ENCODE data around the gene NRAP. TPM values are rescaled to one million over a fixed set of nuclear protein-coding genes. Genes with fewer than 3 reads are reported as not detected.

Gene NRAP
- total and polyA plus RNA-seq, 2 of the 8 experiments (the other 6 are each of a cell fraction or from before 2014, with no cell fraction given): not detected

GRCh38 chr10:113689057-113689456, 25.2 kb upstream of the NRAP start:
- Histone ChIP-seq H2BK15ac (ENCODE audit: low read length) (no peak overlapping the region), H3K9ac (replicated peaks in 1 of 4; ENCODE audit: extremely low read depth in 1 of 4, low read depth in 3 of 4, low read length in 3 of 4) (no peak overlapping the region), H3K23me2 (ENCODE audit: low read depth, low read length) (no peaks in the 10 kb centered on the region), H2BK20ac (ENCODE audit: low read length) (no peak overlapping the region), H3K4ac (replicated peaks; ENCODE audit: insufficient read length, low read depth, low read length) (no peak overlapping the region), H2BK12ac (ENCODE audit: low read depth, low read length) (no peak overlapping the region), H3K36me3 (ENCODE audit: control insufficient read depth in 2 of 4, insufficient read depth in 4 of 4, low read length in 3 of 4) (peaks cover 0 to 6% (median 0%) of the 10 kb centered on the region in 4 experiments; a peak in 1 of 8 replicates), H3K14ac (ENCODE audit: insufficient read length) (no peak overlapping the region), H3K79me2 (ENCODE audit: control insufficient read depth in 1 of 2, insufficient read depth in 2 of 2, low read length in 2 of 2) (peaks cover 0 to 5% of the 10 kb centered on the region in 2 experiments; a peak in 1 of 4 replicates), H4K5ac (ENCODE audit: insufficient read length, low read depth, low read length) (no peak overlapping the region), H2AK5ac (ENCODE audit: low read depth, low read length) (no peak overlapping the region), H3K79me1 (ENCODE audit: low read depth, low read length) (no peaks in the 10 kb centered on the region), H3K27me3 (replicated peaks in 1 of 4; ENCODE audit: control insufficient read depth in 3 of 4, extremely low read depth in 1 of 4, insufficient read depth in 3 of 4, low read length in 3 of 4) (no peaks in the 10 kb centered on the region), H2BK5ac (ENCODE audit: low read depth, low read length) (no peak overlapping the region), H3K9me3 (ENCODE audit: insufficient read depth in 2 of 2, low read depth in 1 of 2, low read length in 1 of 2) (peaks cover 3 to 6% of the 10 kb centered on the region in 2 experiments; a peak in 3 of 4 replicates), H3K4me1 (replicated peaks in 1 of 4; ENCODE audit: control insufficient read depth in 3 of 4, insufficient read depth in 4 of 4, low read length in 3 of 4) (peaks cover 0 to 4% (median 0%) of the 10 kb centered on the region in 4 experiments; a peak in 1 of 7 replicates), H3K18ac (ENCODE audit: extremely low read depth, low read length) (no peak overlapping the region), H2AFZ (ENCODE audit: low read length) (no peak overlapping the region), H3K23ac (ENCODE audit: insufficient read length) (no peak overlapping the region), H3K4me2 (ENCODE audit: insufficient read depth in 1 of 2, low read depth in 2 of 2, low read length in 2 of 2) (no peak overlapping the region), H3K56ac (replicated peaks; ENCODE audit: insufficient read length, low read depth, low read length) (no peak overlapping the region), H3K27ac (ENCODE audit: low read depth, low read length) (no peak overlapping the region), H4K20me1 (replicated peaks in 1 of 2; ENCODE audit: control insufficient read depth in 1 of 2, insufficient read depth in 2 of 2, low read length in 2 of 2) (no peaks in the 10 kb centered on the region), H4K91ac (replicated peaks; ENCODE audit: insufficient read length, low read length) (no peak overlapping the region), H3K4me3 (ENCODE audit: extremely low read depth in 1 of 4, insufficient read depth in 2 of 4, low read depth in 3 of 4, low read length in 4 of 4) (no peak overlapping the region), H4K8ac (ENCODE audit: extremely low read depth, insufficient read depth, low read length) (no peak overlapping the region), H2BK120ac (replicated peaks; ENCODE audit: low read depth, low read length) (no peak overlapping the region)
- ChIA-PET POLR2A (ENCODE audit: partially characterized antibody) (no interaction called here), CTCF (ENCODE audit: partially characterized antibody) (no interaction called here)
- FAIRE-seq (no peak), DNase-seq (ENCODE audit: low read depth in 1 of 2, low spot score in 2 of 2) (no peak)
- TF ChIP-seq SIN3A (conservative IDR thresholded peaks at IDR 0.05 in 1 of 2, IDR thresholded peaks at IDR 0.05 in 1 of 2; ENCODE audit: low read depth in 1 of 2, low read length in 2 of 2) (no peak), RAD21 (IDR thresholded peaks at IDR 0.05 in 1 of 2, conservative IDR thresholded peaks at IDR 0.05 in 1 of 2; ENCODE audit: low read depth in 2 of 2, low read length in 2 of 2) (no peak), SP2 (IDR thresholded peaks at IDR 0.05; ENCODE audit: low read length) (no peak), CBX5 (IDR thresholded peaks at IDR 0.05; ENCODE audit: low read depth, low read length) (no peak), USF2 (IDR thresholded peaks at IDR 0.05; ENCODE audit: low read length) (no peak), EZH2 (IDR thresholded peaks at IDR 0.05; ENCODE audit: low read depth, low read length, severe bottlenecking) (no peak), PHF8 (conservative IDR thresholded peaks at IDR 0.05; ENCODE audit: low read depth, low read length) (no peak)
- WGBS, 2 experiments (ENCODE audit: extremely low coverage in 1 of 2, insufficient coverage in 1 of 2, insufficient read length in 1 of 2, insufficient replicate concordance in 2 of 2, low coverage in 1 of 2, low lambda C conversion rate in 2 of 2, missing lambda C conversion rate in 1 of 2): 79% methylated on average over 1 of the region's 1 CpG; no CpG with 5 or more reads in 1 of the 2 experiments
